DND-41 (cell line): Measurements from ENCODE around the gene NFKB2.

Experiments
- EZH2 ChIP-seq: IDR thresholded peaks from 3 replicates; pipeline ENCODE4 v1.6.1; 2012; ENCODE audit warnings: borderline replicate concordance, low read depth, mild to moderate bottlenecking, moderate library complexity, low read length, inconsistent platforms; ENCODE audit not compliant: severe bottlenecking
- TF ChIP-seq, protein P1 (sequence below): IDR thresholded peaks from 2 replicates; pipeline ENCODE4 v1.5.1; 2012; ENCODE audit warnings: borderline replicate concordance, low read length, moderate library complexity, mild to moderate bottlenecking; ENCODE audit not compliant: poor library complexity, severe bottlenecking; ENCODE audit errors: extremely low read depth

DNA sequence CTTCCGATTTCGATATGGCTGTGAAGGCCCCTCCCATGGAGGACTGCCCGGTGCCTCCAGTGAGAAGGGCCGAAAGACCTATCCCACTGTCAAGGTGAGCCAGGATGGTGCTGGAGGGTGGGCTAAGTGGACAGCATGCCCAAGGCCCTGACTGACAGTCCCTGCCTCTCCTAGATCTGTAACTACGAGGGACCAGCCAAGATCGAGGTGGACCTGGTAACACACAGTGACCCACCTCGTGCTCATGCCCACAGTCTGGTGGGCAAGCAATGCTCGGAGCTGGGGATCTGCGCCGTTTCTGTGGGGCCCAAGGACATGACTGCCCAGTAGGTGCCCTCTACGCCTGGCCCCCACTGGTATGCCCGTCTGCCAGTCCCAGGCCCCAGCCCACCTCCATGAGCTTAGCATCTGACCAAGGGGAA is 1.2 kb downstream of the NFKB2 start:
- TF ChIP-seq, protein P1, sequence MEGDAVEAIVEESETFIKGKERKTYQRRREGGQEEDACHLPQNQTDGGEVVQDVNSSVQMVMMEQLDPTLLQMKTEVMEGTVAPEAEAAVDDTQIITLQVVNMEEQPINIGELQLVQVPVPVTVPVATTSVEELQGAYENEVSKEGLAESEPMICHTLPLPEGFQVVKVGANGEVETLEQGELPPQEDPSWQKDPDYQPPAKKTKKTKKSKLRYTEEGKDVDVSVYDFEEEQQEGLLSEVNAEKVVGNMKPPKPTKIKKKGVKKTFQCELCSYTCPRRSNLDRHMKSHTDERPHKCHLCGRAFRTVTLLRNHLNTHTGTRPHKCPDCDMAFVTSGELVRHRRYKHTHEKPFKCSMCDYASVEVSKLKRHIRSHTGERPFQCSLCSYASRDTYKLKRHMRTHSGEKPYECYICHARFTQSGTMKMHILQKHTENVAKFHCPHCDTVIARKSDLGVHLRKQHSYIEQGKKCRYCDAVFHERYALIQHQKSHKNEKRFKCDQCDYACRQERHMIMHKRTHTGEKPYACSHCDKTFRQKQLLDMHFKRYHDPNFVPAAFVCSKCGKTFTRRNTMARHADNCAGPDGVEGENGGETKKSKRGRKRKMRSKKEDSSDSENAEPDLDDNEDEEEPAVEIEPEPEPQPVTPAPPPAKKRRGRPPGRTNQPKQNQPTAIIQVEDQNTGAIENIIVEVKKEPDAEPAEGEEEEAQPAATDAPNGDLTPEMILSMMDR = no peak
- no peak for TF ChIP-seq EZH2
